Stomach (tissue), 4 donors: Measurements from ENCODE around the gene KDM5A.

ENCODE experiments used
- POLR2A ChIP-seq, 4 donors: fragments of 450-650 bp; IDR thresholded peaks; one replicate each; pipeline ENCODE4 v1.6.1; 2016; ENCODE audit warnings: antibody characterized with exemption in 4 of 4, control low read depth in 2 of 4, mild to moderate bottlenecking in 1 of 4, moderate library complexity in 1 of 4
- TF ChIP-seq, protein P1 (sequence below), 7 experiments: fragments of 450-650 bp in 4 of 7; fragments of 200-600 bp in 3 of 7; sonication (generic) in 3 of 7; IDR thresholded peaks; one replicate each; pipeline ENCODE4 v1.5.1; 2016 to 2019; ENCODE audit warnings: antibody characterized with exemption in 7 of 7, control low read depth in 2 of 7, mild to moderate bottlenecking in 1 of 7

DNA sequence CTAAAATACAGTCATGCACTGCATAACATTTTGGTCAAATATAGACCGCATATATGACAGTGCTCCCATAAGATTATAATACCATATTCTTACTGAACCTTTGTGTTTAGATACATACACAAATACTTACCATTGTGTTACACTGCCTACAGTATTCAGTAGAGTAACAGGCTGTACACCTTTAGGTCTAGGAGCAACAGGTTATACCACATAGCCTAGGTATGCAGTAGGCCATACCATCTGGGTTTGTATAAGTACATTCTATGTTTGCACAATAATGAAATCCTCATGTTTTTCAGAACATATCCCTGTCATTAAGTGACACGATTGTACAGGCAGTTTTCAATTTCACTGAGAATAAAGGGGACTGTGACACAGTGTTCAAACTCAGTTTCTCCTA lies 22.3 kb downstream of the KDM5A start:
- TF ChIP-seq, protein P1, sequence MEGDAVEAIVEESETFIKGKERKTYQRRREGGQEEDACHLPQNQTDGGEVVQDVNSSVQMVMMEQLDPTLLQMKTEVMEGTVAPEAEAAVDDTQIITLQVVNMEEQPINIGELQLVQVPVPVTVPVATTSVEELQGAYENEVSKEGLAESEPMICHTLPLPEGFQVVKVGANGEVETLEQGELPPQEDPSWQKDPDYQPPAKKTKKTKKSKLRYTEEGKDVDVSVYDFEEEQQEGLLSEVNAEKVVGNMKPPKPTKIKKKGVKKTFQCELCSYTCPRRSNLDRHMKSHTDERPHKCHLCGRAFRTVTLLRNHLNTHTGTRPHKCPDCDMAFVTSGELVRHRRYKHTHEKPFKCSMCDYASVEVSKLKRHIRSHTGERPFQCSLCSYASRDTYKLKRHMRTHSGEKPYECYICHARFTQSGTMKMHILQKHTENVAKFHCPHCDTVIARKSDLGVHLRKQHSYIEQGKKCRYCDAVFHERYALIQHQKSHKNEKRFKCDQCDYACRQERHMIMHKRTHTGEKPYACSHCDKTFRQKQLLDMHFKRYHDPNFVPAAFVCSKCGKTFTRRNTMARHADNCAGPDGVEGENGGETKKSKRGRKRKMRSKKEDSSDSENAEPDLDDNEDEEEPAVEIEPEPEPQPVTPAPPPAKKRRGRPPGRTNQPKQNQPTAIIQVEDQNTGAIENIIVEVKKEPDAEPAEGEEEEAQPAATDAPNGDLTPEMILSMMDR (IDR thresholded peaks at IDR 0.05) = no peak
- no peak for TF ChIP-seq POLR2A (IDR thresholded peaks at IDR 0.05)
